ENCODE measurements around the gene C16orf78.
"Not testable (repeated sequence)": the region's sequence is repeated elsewhere in the genome, so short reads cannot be mapped to it uniquely, and the experiment has no call there.

The C16orf78 gene

DNA sequence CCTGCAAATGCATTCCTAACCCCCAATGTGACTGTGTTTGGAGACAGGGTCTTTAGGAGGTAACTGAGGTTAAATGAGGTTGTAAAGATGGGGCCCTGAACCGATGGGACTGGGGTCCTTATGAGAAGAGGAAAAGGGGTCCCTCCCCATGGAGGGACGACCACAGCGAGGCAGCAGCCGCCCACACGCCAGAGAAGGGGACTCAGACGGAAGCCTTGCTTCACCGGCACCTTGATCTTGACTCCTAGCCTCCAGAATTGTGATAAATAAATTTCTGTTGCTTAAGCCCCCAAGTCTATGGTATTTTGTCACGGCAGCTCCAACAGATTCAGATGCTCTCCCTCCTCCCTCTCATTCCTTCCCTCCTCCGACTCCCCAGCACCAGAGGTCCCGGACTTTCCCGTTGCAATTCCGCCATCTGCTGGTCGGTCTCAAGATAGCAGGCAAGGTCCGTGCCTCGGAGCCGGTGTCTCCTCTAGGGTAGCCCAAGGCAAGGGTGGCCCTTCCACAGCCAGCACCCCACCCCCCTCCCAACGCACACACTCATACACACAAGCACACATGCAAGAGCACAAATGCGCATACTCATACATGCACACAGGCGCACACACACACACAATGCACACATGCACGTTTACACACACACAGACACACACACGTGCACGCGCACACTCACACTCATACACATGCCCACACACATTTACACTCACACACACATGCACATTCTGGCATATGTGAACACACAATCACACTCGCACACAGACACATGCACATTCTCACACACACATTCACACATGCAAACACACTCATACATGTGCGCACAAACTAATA is 23.1 kb upstream of the C16orf78 start:
- peak; percentile 36 for DNase-seq

DNA sequence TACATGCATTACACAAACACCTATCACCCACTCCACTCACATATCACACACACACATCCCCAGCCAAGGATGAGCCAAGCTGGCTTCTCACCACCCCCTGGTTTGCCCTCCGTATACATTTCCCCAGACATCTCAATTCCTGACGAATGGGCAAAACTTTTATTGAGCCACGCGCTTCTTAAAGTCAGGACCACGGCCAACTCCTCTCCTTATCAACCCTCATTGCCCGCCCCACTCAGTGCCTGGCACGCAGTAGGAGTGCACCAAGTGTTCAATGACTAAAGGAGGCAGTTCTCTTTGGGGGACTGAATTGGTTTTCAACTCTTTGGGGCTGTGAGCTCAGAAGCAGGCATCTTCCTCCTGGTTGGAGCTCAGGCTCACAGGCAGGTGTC is 22.5 kb upstream of the C16orf78 start:
- DNase-seq = no peak

DNA sequence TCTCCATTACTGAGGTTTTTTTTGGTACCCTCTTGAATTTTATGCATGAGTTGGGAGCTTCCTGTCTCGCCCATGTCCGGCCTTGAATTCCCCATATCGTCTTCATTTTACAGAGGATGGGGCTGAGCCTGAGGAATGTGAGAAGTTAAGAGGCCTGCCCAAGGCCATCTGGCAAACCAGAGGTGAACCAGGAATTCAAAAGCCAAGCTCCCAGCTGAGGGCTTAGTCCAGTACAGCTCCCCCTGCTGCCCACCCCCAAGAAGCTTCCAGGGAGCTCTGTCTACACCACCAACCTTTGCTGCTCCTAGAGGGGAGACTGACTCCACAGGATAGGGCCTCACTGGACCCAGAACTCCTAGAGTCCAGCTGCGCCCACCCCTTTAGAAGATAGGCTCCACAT is 20.7 kb upstream of the C16orf78 start:
- no peak for DNase-seq

DNA sequence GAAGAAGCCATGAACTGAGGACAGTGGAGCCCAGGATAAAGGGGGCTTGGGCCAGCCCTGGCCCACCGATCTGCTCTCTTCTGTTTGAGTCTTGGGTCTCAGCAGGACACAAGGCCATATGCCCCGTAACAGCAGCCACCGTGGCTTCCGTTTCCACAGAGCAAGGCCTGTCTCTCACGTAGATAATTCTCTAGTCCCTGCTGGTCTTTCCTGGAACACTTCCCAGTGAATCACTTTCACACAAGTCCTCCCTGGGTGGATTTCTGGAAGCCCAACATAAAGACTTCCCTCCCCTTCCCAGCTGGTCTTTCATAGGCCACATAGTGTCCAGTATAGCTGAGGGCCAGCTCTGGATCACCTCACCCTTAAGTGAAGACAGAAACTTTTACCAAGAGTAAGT is 19.9 kb upstream of the C16orf78 start:
- no peak for DNase-seq

DNA sequence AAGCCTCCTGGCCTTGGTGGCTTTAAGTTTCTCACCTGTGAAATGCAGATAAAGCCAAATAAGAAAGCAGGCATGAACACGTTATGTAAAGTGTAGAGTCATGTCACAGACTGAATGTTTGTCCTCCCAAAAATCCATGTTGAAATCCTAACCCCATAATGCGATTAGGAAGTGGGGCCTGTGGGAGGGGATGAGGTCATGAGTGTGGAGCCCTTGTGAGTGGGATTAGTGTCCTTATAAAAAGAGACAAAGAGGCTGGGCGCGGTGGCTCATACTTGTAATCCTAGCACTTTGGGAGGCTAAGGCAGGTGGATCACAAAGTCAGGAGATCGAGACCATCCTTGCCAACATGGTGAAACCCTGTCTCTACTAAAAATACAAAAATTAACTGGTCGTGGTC is 19.5 kb upstream of the C16orf78 start:
- no peak for DNase-seq

DNA sequence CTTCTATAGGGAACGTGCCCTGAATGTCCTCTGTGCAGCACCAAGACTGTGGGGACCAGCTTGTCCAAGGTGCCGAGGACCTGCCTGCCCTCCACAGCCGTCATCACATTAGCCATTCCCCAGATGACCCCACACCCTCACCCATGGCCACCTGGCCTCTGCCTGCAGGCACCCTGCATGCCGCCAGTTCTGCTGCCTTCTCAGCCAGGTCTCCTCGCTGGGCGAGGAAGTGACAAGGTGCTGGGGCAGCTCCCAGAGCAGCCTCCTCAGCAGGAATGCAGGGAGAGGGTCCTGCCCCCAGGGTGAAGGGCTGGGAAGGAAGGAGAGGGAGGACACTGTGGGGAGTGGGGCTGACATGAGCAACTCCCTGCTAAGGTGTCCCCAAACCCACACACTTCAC is 18.6 kb upstream of the C16orf78 start:
- DNase-seq = no peak

DNA sequence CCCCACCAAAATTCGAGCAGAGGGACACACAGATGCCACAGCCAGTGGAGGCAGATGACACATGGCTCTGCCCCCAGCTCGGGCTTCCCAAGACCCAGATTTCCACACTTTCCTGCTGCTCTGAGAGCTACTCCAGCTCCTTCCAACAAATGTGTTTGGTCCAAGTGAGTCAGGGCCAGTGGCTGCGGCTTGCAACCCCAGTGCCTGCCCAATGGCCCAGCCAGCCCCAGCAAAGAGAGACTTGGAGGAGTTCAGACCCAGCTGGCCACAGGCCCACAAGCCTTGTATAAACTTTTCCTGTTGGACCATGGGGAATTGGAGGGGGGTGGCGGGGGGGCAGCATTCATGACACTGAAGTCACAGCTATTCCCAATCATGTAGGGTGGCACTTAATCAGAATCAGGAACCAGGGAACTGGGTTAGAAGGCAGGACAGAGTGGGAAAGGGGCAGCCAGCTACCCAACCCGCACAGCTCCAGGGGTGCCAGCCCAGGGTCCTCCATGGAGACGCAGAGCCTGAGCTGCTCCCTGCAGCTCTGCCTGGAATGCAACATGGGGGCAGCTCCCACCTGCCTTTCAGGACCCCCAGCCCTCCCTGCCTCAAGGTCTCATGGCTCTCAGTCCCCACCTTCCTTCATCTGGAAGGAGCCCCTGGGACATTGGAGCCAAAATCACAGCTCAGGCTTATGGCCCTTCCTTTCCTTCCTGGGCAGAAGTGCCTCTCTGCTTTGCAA is 17.5 kb upstream of the C16orf78 start:
- DNase-seq = no peak

DNA sequence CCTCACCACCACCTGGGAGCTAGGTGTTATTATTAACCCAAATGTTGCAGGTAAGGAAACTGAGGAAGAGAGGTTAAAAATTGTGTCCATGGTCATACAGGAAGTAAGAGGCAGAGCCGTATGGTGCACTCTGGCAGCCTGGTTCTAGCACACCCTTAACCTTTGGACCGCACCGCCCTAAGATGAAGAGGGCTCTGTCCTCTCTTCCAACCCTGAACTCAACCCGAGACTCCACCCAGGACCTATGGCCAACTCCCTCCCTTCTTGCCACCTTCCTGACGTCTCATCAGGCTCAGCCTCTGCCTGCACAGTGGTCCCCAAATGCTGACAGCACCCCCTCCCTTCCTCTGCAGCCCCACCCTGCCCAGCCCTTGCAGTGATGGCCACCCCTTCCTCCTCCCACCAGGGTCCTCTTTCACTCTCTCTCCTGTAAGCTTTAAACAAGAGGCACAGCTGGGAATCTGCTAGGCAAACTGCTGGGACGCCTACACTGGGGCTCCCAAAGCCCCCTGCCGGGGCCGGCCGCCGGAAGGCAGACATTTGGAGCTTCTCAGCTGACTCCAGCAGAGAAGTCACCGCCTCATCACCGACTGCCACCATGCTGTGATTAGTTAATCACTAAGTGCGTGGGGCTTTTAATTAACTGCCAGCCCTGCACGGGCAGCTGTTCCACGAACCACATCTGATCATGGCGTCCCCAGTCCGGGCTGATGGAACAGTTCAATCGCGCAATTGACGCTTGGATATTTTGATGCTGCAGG is 16.7 kb upstream of the C16orf78 start:
- no peak for DNase-seq

DNA sequence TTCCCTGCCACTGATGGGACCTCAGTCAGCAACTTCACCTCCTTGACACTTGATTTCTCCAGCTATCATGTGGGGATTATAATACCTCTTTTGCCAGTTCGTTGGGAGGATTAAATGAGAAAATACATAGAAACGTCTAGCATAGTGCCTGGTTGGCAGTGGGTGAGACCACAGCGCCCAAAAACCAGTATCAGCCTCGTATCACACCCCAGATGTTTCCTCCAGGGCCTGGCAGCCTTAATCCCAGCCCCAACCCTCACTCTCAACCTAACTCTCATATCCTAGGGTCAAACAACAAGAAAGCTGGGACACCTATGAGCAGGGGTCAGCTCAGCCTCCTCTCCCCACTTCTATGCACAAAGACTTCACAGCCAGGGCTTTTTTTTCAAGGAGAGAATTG is 14.0 kb upstream of the C16orf78 start:
- DNase-seq = no peak

DNA sequence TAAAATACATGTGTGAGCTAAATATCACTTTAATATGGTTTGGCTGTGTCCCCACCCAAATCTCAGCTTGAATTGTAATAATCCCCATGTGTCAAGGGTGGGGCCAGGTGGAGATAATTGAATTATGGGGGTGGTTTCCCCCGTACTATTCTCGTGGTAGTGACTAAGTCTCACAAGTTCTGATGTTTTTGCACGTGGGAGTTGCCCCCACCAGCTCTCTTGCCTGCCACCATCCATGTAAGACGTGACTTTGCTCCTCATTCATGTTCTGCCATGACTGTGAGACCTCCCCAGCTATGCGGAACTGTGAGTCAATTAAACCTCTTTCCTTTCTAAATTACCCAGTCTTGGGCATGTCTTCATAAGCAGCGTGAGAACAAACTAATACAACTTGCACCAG is 11.9 kb upstream of the C16orf78 start:
- DNase-seq = not testable (repeated sequence)

DNA sequence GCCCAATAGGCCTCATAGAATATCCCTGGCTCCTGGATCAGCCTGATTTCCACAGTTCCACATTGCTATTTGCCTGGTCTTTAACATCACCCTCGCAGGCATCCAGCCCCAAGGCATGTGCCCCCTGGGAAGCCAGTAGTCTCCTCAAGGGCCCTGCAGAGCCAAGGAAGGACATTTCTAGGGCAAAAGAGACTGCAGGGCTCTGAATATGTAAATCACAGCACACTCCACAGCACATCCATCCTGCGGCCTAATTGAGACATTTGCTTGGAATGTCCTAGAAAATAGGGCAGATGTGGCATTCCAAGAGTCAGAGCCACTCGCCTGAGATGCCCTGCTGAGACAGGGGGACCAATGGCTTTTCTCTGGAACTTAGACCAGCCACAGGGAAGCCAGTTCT is 11.4 kb upstream of the C16orf78 start:
- DNase-seq = no peak

DNA sequence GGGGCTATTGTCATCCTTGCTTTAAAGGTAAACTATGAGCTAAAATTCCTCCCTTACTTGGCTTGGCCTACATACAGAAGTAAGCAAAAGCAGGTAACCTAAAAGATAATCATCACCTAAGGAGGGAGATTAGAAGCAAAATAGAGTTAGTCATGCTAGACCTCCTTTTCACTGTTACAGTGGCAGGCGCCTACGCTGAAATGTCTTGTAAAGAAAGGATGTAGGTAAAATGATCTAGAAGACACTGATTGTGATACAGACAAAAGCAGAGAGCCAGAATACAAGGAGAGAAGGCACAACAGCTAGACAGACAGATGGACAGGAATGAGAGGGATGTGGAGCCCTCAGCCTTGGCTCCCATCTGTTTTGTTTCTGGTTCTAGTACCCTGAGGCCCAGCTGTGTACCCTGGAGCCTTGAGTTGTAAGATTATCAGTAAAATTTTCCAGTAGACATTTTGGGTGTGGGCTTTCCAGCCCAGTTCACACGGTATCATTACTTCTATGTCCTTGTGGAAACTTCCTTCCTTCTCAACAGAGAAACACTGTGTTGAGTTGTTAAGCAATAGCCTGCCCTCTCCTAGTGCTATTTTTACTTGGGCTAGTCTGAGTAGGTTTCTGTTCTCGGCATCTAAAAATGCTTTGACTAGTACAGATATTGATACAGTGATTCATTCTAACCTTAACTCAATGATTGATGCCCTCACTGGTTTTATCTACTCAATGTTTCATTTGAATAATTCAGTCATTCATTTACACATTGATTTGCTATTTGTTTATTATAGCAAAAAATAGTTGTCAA is 7.7 kb upstream of the C16orf78 start:
- DNase-seq = no peak

DNA sequence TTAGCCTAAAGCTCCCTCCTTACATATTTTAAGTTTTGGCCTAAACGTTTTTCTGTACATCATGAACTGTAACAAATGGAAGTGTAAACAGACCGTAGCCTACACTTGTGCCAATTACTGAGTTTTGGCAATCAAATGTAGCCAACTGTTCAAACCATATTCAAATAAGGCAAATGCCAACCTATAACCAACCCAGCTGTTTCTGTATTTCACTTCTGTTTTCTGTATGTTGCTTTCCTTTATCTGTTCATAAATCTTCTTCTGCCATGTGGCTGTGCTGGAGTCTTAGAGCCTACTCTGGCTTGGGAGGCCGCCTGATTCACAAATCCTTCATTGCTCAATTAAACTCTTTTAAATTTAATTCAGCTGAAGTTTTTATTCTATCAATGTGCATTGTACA is 6.9 kb upstream of the C16orf78 start:
- DNase-seq = no peak

DNA sequence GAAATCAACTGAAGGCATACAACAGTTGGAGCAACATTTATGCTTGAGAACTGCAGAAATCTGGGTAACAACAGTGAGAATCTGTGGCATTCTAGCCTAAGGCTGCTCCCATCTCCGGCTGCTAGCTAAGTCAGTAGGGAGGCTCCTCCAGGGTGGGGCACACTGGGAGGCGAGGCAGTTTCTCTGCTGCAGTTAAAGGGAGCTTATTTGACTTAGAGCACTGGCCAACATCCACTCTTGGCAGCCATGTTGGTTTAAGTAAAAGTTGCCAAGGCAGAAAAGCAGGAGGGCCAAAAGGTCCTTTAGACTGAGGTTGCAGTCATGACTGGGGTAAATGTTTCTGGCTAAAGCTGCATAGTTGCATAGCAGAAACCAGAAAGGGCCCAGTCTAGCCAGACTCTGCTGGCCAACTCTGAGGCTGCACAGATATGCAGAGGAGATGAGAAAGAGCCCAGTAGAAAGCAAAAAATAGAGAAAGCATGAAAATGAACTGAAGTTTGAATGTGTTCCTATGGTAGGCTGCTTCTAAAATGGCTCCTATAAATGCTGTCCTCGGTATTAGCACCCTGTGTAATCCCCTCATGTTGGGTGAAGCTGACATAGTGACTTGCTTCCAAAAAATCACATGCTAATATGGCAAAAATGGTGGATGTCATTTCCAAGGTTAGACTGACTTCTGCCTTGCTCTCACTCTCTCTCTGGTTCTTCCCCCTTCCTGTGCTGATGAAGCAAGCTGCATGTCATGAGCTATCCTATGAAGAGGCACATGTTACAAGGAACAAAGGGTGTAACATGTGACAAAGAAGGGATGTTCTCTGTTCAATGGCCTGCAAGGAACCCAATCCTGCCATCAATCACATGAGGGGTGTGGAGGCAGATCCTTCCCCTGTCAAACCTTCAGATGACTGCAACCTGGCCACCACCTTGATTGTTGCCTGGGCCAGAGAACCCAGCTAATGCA is 3.7 kb upstream of the C16orf78 start:
- no peak for DNase-seq

DNA sequence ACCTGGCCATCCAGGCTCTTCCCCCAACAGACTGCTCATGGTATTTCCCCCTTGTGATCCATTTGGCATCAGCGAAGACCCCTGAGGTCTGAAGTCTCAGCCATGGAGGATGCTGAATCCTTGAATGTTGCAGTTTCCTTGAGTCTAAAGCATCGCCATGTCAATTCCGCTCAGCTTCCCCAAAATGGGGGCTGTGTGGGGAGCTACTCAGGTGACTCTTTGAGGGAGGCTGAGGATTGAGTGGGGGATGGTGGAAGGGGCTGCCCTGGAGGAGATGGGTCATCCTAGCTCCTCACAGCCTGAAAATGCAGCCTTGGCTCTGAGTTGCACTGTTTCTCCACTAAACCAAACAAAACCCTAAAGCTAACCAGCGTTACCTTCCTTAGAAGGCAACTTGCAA is 2.6 kb downstream of the C16orf78 start:
- no peak for DNase-seq

DNA sequence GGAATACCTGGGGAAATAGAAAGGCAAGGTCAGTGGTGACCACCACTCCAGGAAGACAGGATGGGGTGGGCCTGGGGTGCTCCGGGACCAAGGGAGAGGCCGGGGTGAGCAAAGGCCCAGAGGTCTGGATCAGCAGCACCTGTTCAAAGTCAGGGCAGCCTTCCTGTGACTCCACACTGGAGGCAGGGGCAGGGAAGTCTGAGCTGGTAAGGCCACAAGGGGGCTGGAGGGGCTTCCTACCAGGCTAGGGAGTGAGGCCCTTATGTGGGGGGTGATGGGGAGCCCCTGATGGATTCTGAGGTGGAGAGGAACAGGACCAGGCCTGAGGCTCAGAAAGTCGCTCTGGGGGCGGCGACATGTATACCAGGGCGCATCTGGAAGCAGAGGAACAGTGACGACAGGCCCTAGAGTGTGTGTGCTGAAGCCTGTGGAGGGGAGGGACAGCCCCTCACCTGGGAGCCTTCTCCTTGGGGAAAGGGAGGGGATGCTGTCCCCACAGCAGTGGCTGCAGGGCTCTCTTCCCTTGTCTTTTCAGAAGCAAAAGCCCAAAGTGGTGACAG is 3.7 kb downstream of the C16orf78 start:
- DNase-seq = no peak

DNA sequence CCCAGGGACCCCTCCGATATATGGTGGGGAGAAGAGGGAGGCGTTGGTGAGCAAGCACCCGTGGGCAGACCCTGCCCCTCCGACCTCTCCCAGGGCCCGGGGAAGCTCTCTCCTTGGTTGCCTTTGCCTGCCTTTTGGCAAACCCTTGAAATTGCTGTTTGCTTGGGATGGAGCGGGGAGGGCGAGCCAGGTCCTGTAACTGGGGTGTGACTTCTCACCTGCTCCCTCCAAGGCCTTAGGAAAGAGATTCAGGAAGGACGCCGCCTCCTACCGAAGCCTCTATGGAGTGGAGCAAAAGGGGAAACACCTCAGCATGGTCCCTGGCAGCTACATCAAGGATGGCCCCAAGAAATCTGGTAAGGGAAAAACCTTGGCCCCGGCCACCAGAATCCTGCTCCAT is 4.6 kb downstream of the C16orf78 start:
- DNase-seq = no peak

DNA sequence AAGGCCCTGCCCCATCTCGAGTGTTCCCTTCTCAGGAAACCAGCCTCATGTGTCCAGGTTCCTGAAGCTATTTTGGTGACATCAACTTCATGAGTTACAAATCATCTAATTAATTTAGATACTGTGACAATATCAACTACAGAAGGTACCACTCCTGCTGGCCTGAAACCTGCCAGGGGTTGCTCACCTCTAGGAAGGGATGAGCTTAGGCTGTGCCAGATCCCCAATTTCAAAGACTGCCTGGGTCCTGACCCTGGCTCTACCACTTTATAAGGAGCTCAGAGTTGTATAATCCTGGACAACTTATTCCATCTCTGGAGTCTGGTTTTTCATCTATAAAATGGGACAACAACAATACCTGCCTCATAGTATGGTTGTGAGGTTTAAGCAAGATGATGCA is 5.2 kb downstream of the C16orf78 start:
- DNase-seq = no peak

DNA sequence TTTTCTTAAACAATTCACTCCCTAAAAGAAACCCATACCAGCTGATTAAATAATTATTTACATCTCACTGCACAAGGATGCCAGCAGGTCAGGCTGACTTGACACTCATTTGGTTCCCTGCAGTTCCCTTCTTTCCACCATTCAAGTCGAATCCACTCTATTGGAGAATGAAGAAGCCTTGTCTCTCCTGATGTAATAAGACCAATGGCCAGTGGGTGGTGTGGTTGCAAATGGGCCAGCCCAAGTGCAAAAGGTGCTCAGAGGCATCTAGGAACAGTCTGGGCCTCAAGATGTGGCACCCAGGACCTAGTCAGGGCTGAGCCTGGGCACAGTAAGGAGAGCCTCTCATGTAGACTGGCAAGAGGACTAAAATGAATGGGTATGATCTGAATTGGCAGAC is 9.3 kb downstream of the C16orf78 start:
- DNase-seq = no peak

DNA sequence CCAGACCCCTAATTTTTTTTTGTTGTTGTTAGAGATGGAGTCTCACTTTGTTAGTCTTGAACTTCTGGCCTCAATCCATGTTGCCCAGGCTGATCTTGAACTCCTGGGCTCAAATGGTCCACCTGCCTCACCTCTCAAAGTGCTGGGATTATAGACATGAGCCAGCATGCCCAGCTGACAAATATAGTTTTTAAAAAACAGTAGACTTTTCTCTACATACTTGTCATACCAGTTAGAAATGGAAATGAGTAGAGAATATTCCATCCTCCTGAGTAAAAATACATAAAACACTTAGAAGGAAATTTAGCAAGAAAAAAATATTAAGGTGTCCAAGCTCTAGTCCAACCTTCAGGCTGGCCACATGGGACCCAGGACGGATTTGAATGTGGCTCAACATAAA is 21.4 kb downstream of the C16orf78 start:
- no peak for DNase-seq

DNA sequence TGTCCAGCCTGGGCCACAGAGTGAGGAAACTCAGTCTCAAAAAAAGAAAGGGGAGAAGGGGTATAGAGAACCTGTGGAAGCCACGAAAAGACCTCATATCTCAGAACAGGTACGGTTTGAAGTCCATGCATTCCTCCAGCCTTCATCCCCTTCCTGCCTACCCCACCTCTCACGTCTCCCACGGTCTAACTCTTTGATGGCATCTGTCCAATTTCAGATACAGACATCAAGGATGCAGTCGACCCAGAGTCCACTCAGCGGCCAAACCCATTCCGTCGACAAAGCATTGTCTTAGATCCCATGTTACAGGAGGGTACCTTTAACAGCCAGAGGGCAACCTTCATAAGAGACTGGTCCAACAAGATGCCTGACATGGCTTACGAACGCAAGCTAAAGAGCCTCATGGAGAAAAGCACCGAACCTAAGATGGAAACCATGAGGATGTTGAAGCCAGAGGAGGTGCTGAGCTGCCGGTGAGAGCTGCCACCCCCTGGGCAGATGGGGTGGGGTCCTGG is 22.7 kb downstream of the C16orf78 start:
- DNase-seq = no peak
